RPMI8226 (cell line): Measurements from ENCODE around the gene SNAPC2.

Experiments
- DNase-seq: peaks from one replicate; pipeline ENCODE4 v3.0.0-alpha.2; 2015

SNAPC2 gene

GRCh38 chr19:7971553-7972520 is 51.7 kb downstream of the SNAPC2 start:
- no peak for DNase-seq
